GM12872 (cell line): ENCODE results near the gene QTRT2.

Source experiments
- TF ChIP-seq, protein P1 (sequence below): IDR thresholded peaks from 3 replicates; pipeline ENCODE4 v1.5.1; 2011; ENCODE audit warnings: low read depth, mild to moderate bottlenecking, low read length, moderate library complexity; ENCODE audit not compliant: insufficient read depth

QTRT2 gene

DNA sequence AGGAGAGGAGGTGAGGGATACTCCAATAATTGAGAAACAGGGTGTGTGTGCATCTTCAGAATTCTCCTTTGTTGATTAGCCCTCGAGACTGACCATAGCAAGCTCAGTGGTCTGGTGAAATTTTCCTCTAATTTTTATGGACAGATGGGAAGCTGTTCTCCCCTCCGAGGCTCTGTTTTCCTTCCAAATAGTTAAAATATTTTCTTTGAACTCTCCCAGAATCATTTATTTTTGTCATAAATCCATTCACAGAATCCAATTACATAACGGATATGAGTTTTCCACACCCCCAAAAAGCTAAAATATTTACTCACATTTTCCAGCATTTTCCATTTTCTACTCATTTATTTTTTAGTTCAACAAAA is 36.5 kb downstream of the QTRT2 start:
- TF ChIP-seq, protein P1, sequence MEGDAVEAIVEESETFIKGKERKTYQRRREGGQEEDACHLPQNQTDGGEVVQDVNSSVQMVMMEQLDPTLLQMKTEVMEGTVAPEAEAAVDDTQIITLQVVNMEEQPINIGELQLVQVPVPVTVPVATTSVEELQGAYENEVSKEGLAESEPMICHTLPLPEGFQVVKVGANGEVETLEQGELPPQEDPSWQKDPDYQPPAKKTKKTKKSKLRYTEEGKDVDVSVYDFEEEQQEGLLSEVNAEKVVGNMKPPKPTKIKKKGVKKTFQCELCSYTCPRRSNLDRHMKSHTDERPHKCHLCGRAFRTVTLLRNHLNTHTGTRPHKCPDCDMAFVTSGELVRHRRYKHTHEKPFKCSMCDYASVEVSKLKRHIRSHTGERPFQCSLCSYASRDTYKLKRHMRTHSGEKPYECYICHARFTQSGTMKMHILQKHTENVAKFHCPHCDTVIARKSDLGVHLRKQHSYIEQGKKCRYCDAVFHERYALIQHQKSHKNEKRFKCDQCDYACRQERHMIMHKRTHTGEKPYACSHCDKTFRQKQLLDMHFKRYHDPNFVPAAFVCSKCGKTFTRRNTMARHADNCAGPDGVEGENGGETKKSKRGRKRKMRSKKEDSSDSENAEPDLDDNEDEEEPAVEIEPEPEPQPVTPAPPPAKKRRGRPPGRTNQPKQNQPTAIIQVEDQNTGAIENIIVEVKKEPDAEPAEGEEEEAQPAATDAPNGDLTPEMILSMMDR = no peak

DNA sequence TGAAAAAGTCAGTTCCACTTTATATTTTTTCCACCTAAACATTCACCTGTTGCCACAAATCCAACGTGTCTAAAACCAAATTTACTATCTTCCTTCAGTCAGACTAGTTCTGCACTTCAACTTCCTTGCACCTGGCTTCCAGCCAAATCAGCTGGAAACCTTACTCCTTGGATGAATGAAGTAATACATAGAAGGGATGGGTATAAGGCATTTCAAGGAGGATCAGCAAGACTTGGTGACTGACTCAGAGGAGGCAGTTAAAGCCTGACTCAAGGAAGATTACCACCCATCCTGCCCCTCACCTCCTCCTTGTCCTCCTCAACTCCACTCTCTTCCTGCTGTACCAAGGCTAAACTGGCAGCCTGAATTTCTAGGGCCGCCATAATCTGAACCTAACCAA is 37.1 kb downstream of the QTRT2 start:
- TF ChIP-seq, protein P1 = no peak

DNA sequence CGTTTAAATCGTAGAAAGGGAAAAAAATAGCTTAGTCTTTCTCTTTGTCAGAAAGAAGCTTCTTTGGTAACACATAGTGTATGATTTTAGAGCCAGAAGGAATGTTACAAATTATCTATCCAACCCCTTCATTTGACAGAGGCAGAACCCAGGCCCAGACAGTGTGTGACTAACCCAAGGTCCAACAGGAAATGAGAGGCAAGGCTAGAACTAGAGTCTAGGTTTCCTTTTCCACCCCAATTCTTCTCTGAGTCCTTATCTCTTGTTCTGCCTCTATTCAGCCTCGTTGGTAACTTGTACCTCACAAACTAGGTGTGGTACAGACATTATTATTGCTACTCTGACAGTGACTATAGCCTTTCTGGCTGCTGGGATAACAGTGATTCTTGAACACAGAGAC is 39.3 kb downstream of the QTRT2 start:
- TF ChIP-seq, protein P1 = no peak

DNA sequence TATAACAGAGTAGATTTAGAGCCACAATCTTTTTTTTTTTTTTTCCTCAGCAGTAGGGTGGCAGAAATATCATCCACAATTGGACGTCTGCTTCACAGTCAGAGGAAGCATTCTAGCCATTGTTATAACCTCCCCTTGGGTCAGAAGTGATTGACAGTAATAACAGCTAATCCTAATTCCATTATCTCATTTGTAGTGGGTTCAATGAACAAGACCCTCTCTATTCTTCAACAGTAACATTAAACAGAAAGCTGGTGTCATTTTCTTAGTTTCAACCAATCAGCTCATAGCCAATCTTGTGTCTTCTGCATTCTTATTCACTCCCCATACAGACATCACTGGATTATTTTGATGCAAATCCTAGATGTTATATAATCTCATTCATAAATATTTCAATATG is 44.6 kb downstream of the QTRT2 start:
- TF ChIP-seq, protein P1 = no peak

DNA sequence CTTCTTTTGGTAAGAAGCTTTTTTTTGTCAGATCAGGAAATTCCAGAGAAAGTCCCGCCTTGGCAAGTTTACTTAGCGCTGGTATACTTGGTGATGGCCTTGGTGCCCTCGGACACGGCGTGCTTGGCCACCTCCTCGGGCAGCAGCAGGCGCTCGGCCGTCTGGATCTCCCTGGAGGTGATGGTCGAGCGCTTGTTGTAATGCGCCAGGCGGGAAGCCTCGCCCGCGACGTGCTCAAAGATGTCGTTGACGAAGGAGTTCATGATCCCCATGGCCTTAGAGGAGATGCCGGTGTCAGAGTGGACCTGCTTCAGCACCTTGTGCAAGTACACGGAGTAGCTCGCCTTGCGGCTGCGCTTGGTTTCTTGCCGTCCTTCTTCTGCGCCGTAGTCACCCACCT is 46.6 kb downstream of the QTRT2 start:
- TF ChIP-seq, protein P1 = no peak

DNA sequence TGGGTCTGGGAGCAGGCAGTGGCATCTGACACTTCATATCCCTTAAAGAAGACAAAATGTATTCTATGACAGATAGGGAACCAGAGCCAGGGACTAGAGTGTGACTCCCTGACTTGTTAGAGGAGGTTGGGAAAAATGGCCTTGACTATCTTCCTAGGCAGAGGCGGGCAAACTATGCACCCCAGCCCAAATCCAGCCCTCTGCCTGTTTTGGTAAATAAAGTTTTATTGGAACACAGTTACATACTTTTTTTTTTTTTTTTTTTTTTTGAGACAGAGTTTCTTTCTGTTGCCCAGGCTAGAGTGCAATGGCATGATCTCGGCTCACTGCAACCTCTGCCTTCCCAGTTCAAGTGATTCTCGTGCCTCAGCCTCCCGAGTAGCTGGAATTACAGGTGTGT is 47.3 kb downstream of the QTRT2 start:
- TF ChIP-seq, protein P1 = no peak

DNA sequence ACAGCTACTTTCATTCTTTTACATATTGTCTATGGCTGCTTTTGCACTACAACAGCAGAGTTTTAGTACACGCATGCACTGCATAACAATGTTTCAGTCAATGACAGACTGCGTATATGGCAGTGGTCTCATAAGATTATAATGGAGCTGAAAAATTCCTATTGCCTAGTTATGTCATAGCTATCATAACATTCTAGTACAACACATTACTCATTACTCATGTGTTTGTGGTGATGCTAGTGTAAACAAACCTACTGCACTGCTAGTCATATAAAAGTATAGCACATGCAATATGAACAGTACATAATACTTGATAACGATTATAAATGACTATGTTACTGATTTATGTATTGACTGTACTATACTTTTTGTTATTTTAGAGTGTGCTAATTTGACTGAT is 47.9 kb downstream of the QTRT2 start:
- TF ChIP-seq, protein P1 = no peak

DNA sequence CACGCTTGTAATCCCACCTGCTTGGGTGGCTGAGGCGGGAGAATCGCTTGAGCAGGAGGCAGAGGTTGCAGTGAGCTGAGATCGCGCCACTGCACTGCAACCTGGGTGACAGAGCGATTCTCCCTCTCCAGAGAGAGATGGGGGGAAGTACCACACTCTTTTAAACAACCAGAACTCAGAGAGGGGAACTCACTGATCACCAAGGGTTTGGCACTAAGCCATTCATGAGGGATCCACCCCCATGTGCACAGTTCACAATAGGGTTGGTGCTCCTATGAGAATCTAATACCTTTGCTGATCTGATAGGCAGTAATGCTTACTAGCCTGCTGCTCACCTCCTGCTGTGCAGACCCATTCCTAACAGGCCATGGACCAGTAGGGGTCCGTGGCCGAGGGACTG is 51.6 kb downstream of the QTRT2 start:
- TF ChIP-seq, protein P1 = no peak
